Adrenal gland (tissue), 5 donors: ENCODE results near the gene COMMD1.

Experiments used
- CTCF ChIP-seq, 6 experiments: fragments of 450-650 bp in 4 of 6; fragments of 200-600 bp in 2 of 6; sonication (generic) in 1 of 6; IDR thresholded peaks; 1 replicate in 5 of 6; 2 replicates in 1 of 6; pipeline versions ENCODE4 v1.5.1 to v1.8.0; 2016 to 2021; ENCODE audit warnings: antibody characterized with exemption in 6 of 6, mild to moderate bottlenecking in 2 of 6, moderate library complexity in 1 of 6
- POLR2A ChIP-seq, 2 donors: fragments of 450-650 bp; IDR thresholded peaks; one replicate each; pipeline ENCODE4 v1.6.1; 2017; ENCODE audit warnings: antibody characterized with exemption in 2 of 2, mild to moderate bottlenecking in 2 of 2, moderate library complexity in 1 of 2
- donor health status: DM: no; HTN: no; CAD: no.

DNA sequence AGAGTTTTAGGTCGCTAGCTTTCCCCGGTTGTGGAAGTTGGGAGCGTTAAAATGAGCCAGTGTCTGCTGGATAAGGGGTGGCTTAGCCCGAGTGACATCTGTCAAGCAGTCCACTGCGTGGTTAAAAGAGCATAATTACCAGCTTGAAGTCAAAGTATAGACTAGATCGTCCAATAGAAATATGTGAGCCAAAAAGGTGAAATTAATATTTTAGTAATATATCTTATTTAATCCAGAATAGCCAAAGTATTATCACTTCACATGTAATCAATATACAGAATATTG is 654 bp downstream of the COMMD1 start:
- no peak for TF ChIP-seq CTCF (IDR thresholded peaks at IDR 0.05)
- no peak for TF ChIP-seq POLR2A (IDR thresholded peaks at IDR 0.05)
